ENCODE data around the gene AGPS. TPM values are rescaled to one million over a fixed set of nuclear protein-coding genes. Genes with fewer than 3 reads are reported as not detected.
A peak's percentile ranks its signal among the peaks of the same experiment; 100 is the strongest.

Gene AGPS
- total and polyA plus RNA-seq, 9 of the 15 experiments (the other 6 are each of a cell fraction or from before 2014, with no cell fraction given): 15.5 to 211 (median 63.1) TPM

DNA sequence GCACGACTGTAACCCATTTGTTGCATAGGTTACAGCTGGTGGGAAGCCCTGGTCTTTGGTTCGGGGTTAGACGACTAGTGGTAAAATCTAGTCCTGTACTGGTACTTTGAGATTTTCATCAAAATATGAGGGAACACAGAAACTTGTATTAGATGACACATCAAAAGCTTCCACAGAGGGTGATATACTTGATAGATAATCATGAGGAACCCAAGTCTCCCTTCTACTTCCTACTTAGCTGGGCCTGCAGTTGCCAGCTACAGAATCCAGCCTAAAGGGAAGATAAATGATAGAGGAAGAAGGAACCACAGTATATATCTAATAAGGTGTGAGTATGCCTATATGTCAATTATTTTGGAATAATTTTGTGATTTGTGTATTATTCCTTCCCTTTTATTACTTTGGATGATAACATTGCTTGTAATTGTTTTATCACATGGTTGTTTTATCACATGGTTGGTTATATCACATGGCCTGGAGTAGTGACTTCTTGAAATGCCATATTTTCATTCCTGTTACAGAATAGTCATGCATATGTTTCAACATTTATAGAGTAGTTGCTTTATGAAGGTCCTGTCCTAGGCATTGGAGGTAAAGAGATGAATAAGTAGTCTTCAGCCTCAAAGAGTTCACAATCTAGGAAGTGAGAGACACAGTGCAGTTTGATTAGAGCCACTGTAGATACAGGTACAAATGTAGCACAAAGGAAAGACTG, 2.9 kb downstream of the AGPS start (continued):
- TF ChIP-seq, protein P1, sequence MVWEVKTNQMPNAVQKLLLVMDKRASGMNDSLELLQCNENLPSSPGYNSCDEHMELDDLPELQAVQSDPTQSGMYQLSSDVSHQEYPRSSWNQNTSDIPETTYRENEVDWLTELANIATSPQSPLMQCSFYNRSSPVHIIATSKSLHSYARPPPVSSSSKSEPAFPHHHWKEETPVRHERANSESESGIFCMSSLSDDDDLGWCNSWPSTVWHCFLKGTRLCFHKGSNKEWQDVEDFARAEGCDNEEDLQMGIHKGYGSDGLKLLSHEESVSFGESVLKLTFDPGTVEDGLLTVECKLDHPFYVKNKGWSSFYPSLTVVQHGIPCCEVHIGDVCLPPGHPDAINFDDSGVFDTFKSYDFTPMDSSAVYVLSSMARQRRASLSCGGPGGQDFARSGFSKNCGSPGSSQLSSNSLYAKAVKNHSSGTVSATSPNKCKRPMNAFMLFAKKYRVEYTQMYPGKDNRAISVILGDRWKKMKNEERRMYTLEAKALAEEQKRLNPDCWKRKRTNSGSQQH (CRISPR knock-in tag; IDR thresholded peaks at IDR 0.05): no peak
- TF ChIP-seq MIER1 (IDR thresholded peaks at IDR 0.05; ENCODE audit: low read depth): no peak
- TF ChIP-seq, protein P2, sequence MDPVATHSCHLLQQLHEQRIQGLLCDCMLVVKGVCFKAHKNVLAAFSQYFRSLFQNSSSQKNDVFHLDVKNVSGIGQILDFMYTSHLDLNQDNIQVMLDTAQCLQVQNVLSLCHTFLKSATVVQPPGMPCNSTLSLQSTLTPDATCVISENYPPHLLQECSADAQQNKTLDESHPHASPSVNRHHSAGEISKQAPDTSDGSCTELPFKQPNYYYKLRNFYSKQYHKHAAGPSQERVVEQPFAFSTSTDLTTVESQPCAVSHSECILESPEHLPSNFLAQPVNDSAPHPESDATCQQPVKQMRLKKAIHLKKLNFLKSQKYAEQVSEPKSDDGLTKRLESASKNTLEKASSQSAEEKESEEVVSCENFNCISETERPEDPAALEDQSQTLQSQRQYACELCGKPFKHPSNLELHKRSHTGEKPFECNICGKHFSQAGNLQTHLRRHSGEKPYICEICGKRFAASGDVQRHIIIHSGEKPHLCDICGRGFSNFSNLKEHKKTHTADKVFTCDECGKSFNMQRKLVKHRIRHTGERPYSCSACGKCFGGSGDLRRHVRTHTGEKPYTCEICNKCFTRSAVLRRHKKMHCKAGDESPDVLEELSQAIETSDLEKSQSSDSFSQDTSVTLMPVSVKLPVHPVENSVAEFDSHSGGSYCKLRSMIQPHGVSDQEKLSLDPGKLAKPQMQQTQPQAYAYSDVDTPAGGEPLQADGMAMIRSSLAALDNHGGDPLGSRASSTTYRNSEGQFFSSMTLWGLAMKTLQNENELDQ (CRISPR knock-in tag; IDR thresholded peaks at IDR 0.05; ENCODE audit: borderline replicate concordance): no peak
- no peak for TF ChIP-seq ZNF696 (CRISPR knock-in tag; conservative IDR thresholded peaks at IDR 0.05)
- no peak for TF ChIP-seq THRAP3 (IDR thresholded peaks at IDR 0.05; ENCODE audit: borderline replicate concordance)
- no peak for TF ChIP-seq ZFP30 (CRISPR knock-in tag; IDR thresholded peaks at IDR 0.05; ENCODE audit: borderline replicate concordance)
- no peak for TF ChIP-seq CSDE1 (IDR thresholded peaks at IDR 0.05)
- TF ChIP-seq C11orf30 (IDR thresholded peaks at IDR 0.05; ENCODE audit: low read depth): peak; percentile 40; the same call in 1 of the 2 replicates
- no peak for TF ChIP-seq WHSC1 (IDR thresholded peaks at IDR 0.05; ENCODE audit: low read length)
- TF ChIP-seq L3MBTL2 (IDR thresholded peaks at IDR 0.05): 0 out of 2 replicates have a peak, but pooled peaks have one; percentile 26
- TF ChIP-seq, protein P3, sequence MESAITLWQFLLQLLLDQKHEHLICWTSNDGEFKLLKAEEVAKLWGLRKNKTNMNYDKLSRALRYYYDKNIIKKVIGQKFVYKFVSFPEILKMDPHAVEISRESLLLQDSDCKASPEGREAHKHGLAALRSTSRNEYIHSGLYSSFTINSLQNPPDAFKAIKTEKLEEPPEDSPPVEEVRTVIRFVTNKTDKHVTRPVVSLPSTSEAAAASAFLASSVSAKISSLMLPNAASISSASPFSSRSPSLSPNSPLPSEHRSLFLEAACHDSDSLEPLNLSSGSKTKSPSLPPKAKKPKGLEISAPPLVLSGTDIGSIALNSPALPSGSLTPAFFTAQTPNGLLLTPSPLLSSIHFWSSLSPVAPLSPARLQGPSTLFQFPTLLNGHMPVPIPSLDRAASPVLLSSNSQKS (CRISPR knock-in tag; IDR thresholded peaks at IDR 0.05): no peak
- TF ChIP-seq FOSL1 (tag; conservative IDR thresholded peaks at IDR 0.05): peak; percentile 48
